Colonic mucosa (tissue), 4 donors: Measurements from ENCODE around the gene CPNE2. TPM values are rescaled to one million over a fixed set of nuclear protein-coding genes. Genes with fewer than 3 reads are reported as not detected.

Experiments used
- DNase-seq: peaks from one replicate; pipeline ENCODE4 v3.0.0-alpha.2; 2020
- H3K27ac ChIP-seq: fragments of 200-600 bp; one replicate; pipeline ENCODE4 v1.8.0; 2021
- H3K27me3 ChIP-seq: fragments of 200-600 bp; one replicate; pipeline ENCODE4 v1.8.0; 2021
- H3K36me3 ChIP-seq: fragments of 200-600 bp; one replicate; pipeline ENCODE4 v1.8.0; 2021
- H3K4me1 ChIP-seq: fragments of 200-600 bp; one replicate; pipeline ENCODE4 v1.8.0; 2021; ENCODE audit warnings: mild to moderate bottlenecking
- H3K4me3 ChIP-seq: fragments of 200-600 bp; one replicate; pipeline ENCODE4 v1.8.0; 2021
- H3K9ac ChIP-seq, 2 donors: one replicate each; pipeline ENCODE4 v1.7.0; 2013; ENCODE audit warnings: control low read depth in 2 of 2, low read depth in 2 of 2, low read length in 2 of 2
- H3K9me3 ChIP-seq: fragments of 200-600 bp; one replicate; pipeline ENCODE4 v1.8.0; 2021
- intact Hi-C: fragments of 100-400 bp; cut with DNase I; formaldehyde crosslinking; loops from one replicate; pipeline ENCODE4 v1.14.1; 2022
- total RNA-seq, 2 donors: library from RNA; stranded (reverse); fragmentation: NEBNext Ultra II Directional in 1 of 2; extraction: Animal tissue kit (Norgen Biotek cat#: 25700) in 1 of 2; gene quantifications; one replicate each; pipeline ENCODE4 v1.2.1, GENCODE V29; 2021
- TF ChIP-seq, protein P1 (sequence below): fragments of 200-600 bp; IDR thresholded peaks from one replicate; pipeline ENCODE4 v1.8.0; 2022; ENCODE audit warnings: antibody characterized with exemption, mild to moderate bottlenecking
- donor health status: healthy.
- donor health status: DM: no; HTN: no; CAD: no.
- donor health status: DM: no; HTN: no; CAD: no.

Gene CPNE2
- total RNA-seq, 2 donors from 2014 or later, result 38.6 to 53.3 TPM

DNA sequence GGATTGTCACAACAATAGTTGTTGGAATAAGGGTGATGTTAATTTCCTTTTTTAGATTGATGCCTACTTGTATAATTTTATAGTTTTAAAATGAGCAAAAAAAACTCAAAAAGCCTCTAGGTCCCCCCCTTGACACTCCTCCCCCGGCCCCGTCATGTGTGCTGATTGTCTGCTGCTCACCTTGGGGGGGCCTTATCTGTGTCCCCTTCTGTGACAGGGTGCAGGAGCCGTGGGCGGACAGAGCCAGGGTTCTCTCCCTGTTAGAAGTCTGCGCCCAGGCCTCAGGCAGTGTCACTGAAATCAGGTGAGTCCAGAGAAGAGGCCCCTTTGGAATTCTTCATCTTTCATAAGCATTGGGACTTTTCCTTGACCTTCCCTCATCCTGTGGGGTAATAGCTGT lies 27.4 kb upstream of the CPNE2 start:
- no peaks in the 10 kb centered on the region for H3K27me3 ChIP-seq
- intact Hi-C loops, result no loop called here
- no peaks in the 10 kb centered on the region for H3K4me1 ChIP-seq
- no peak overlapping the region for H3K4me3 ChIP-seq
- TF ChIP-seq, protein P1, sequence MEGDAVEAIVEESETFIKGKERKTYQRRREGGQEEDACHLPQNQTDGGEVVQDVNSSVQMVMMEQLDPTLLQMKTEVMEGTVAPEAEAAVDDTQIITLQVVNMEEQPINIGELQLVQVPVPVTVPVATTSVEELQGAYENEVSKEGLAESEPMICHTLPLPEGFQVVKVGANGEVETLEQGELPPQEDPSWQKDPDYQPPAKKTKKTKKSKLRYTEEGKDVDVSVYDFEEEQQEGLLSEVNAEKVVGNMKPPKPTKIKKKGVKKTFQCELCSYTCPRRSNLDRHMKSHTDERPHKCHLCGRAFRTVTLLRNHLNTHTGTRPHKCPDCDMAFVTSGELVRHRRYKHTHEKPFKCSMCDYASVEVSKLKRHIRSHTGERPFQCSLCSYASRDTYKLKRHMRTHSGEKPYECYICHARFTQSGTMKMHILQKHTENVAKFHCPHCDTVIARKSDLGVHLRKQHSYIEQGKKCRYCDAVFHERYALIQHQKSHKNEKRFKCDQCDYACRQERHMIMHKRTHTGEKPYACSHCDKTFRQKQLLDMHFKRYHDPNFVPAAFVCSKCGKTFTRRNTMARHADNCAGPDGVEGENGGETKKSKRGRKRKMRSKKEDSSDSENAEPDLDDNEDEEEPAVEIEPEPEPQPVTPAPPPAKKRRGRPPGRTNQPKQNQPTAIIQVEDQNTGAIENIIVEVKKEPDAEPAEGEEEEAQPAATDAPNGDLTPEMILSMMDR, result no peak
- H3K27ac ChIP-seq, result no peak overlapping the region
- H3K9me3 ChIP-seq, result no peaks in the 10 kb centered on the region
- H3K9ac ChIP-seq, result no peak overlapping the region
- H3K36me3 ChIP-seq, result no peaks in the 10 kb centered on the region
- DNase-seq, result no peak

DNA sequence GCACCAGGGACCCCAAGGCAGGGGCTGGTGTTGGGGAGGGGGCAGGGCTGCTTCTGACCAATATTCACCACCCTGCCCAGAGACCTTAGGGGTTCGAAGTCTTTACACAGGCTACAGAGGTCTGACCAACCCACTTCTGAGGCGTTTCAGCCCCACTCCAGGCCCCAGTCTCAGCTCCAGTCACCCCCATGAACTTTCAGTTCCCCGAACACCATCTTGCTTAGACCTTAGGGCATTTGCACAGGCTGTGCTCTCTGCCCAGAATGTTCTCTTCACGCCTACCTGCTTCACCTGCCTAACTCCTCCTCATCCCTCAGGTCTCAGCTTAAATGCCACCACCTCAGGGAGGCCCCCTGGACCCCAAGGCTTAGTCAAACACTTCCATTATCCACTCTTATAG lies 25.8 kb upstream of the CPNE2 start:
- no peak for DNase-seq
- intact Hi-C loops, result no loop called here
- Histone ChIP-seq H3K36me3 (no peaks in the 10 kb centered on the region), H3K9me3 (no peaks in the 10 kb centered on the region), H3K4me3 (no peak overlapping the region), H3K4me1 (no peaks in the 10 kb centered on the region), H3K27me3 (no peaks in the 10 kb centered on the region), H3K9ac (no peak overlapping the region), H3K27ac (no peak overlapping the region)
- TF ChIP-seq, protein P1, result no peak

DNA sequence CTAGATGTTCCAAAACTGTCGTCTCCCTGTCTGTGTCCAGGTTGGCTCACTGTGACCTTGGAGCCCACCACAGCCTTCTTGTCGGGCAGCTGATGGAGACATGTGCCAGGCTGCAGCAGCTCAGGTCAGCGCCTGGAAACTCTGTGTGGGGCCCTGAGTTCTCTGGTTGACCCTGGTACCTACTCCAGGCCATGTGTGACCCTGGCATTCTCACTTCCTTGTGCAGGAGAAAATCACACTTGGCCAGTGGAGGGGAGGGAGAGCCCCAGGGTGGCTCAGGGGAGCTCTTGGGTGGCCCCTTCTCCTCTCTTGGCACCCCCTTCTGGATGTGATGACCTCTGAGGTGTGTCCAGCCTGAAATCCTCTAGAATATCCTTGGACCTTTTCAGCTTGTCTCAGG lies 25.0 kb upstream of the CPNE2 start:
- H3K9me3 ChIP-seq, result no peaks in the 10 kb centered on the region
- H3K36me3 ChIP-seq, result no peaks in the 10 kb centered on the region
- H3K9ac ChIP-seq, result no peak overlapping the region
- H3K4me1 ChIP-seq, result no peaks in the 10 kb centered on the region
- no peak overlapping the region for H3K4me3 ChIP-seq
- TF ChIP-seq, protein P1, result no peak
- DNase-seq, result no peak
- H3K27ac ChIP-seq, result no peak overlapping the region
- no peaks in the 10 kb centered on the region for H3K27me3 ChIP-seq
- intact Hi-C loops, result no loop called here

DNA sequence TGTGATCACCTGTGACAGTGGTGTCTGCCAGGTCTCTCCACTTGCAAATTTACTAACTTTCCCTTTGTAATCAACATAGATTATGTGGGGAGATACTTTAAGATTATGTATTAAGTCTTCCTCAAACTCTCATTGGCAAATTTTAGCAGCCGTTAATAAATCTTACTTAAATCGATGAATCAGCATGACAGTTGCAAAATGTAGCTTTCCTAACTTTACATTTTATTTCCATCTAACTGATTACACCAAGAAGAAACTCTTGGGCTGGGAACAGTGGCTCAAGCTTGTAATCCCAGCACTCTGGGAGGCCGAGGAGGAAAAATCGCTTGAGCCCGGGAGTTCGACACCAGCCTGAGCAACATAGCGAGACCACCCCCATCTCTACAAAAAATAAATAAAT lies 23.3 kb upstream of the CPNE2 start:
- TF ChIP-seq, protein P1, result no peak
- no peaks in the 10 kb centered on the region for H3K36me3 ChIP-seq
- H3K27me3 ChIP-seq, result no peaks in the 10 kb centered on the region
- no peak overlapping the region for H3K27ac ChIP-seq
- intact Hi-C loops, result no loop called here
- H3K4me1 ChIP-seq, result no peaks in the 10 kb centered on the region
- H3K9ac ChIP-seq, result no peak overlapping the region
- H3K4me3 ChIP-seq, result no peak overlapping the region
- no peaks in the 10 kb centered on the region for H3K9me3 ChIP-seq
- DNase-seq, result no peak

DNA sequence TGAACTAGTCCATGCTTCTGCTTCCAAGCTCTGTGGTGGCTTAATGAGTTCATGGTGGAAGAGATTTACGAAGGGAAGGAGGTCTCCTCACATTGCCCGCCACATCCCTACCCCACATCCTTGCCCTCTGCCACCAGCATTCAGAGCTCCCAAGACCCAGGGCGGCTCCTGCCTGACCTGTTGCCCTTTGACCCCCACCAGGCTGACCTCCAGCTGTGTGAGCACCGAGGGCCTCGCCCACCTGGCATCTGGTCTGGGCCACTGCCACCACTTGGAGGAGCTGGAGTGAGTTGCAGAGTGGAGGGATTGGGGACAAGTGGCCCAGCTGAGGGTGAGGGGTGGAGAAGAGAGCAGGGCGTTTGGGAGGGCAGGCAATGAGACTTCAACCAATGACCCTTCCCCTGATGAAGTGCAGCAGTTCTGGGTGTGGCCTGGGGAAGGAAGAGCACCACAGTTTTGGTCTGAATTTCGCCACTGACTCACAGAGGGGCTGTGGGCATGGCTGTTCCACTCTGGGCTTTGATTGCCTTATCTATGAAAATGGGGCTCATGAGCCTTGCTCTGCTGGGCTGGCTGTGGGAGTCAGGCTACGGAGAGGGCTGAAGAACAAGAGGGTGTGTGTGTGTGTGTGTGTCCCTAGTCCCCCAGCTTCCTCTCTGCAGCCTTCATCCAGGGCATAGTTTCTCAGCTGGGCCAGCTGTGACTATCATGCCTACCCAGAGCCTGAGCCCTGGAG lies 22.6 kb upstream of the CPNE2 start:
- no peaks in the 10 kb centered on the region for H3K4me1 ChIP-seq

More for the DNA sequence above, 22.6 kb upstream of the CPNE2 start:
- Histone ChIP-seq H3K27ac (no peak overlapping the region), H3K9me3 (no peaks in the 10 kb centered on the region), H3K36me3 (no peaks in the 10 kb centered on the region), H3K27me3 (no peaks in the 10 kb centered on the region), H3K4me3 (no peak overlapping the region), H3K9ac (no peak overlapping the region)
- intact Hi-C loops, result no loop called here
- no peak for DNase-seq
- TF ChIP-seq, protein P1, result no peak
